K562 (cell line): Measurements from ENCODE around the gene NUFIP2. TPM values are rescaled to one million over a fixed set of nuclear protein-coding genes. Genes with fewer than 3 reads are reported as not detected.
A peak's percentile ranks its signal among the peaks of the same experiment; 100 is the strongest.

Experiments
- ATAC-seq: fragments of 200-7000 bp; cut with Tn5 transposase; 3 replicates; pipeline ENCODE4 v1.9.1; 2020; ENCODE audit warnings: moderate library complexity
- BruUV-seq: library from RNA; stranded (reverse); fragments of 400-500 nt; replicated peaks from 2 replicates; lab custom pipeline; 2021; lab: Mats Ljungman, UMichigan
- CTCF ChIA-PET: fragments of 300-600 bp; formaldehyde crosslinking; extraction: SDS; loops from one replicate; lab custom pipeline; 2021; ENCODE audit warnings: low intra/inter-chr PET ratio; lab: Yijun Ruan, JAX
- POLR2A ChIA-PET: fragments of 300-600, 350-650 bp; sonication (Branson Sonifier 250); formaldehyde crosslinking; extraction: SDS; loops from one replicate; lab custom pipeline; 2021; ENCODE audit warnings: antibody characterized with exemption, inconsistent platforms; lab: Yijun Ruan, JAX
- DNase-seq, 4 experiments: peaks; one replicate each; pipeline versions ENCODE4 v3.0.0 to v3.0.0-alpha.2; 2011 to 2018; ENCODE audit warnings: low spot score in 3 of 4, mixed read lengths in 3 of 4; ENCODE audit errors: extremely low read depth in 1 of 4
- FAIRE-seq: peaks from 2 replicates; lab custom pipeline; 2011; peaks lifted over from hg19 to GRCh38; lab: Jason Lieb, UNC
- H2AFZ ChIP-seq: 2 replicates; pipeline ENCODE4 v1.6.0; 2011; ENCODE audit warnings: low read depth, low read length, control low read depth, inconsistent platforms
- H3K27ac ChIP-seq: fragments of 200-600 bp; 3 replicates; pipeline ENCODE4 v1.8.0; 2011; ENCODE audit warnings: low read depth, mild to moderate bottlenecking, control low read depth, inconsistent platforms, low read length, moderate library complexity, mixed read lengths; ENCODE audit errors: extremely low read depth
- H3K27me3 ChIP-seq, 2 experiments: fragments of 300-600 bp in 1 of 2; 2 replicates in 1 of 2; 3 replicates in 1 of 2; pipeline versions ENCODE4 v1.6.0 to v1.8.0; 2011; ENCODE audit warnings: inconsistent platforms in 2 of 2, low read length in 2 of 2, mild to moderate bottlenecking in 1 of 2, mixed read lengths in 1 of 2, moderate library complexity in 1 of 2; ENCODE audit not compliant: control insufficient read depth in 2 of 2, insufficient read depth in 2 of 2
- H3K36me3 ChIP-seq: fragments of 300-600 bp; 3 replicates; pipeline ENCODE4 v1.8.0; 2011; ENCODE audit warnings: mild to moderate bottlenecking, low read length, inconsistent platforms; ENCODE audit not compliant: control insufficient read depth, insufficient read depth
- H3K4me1 ChIP-seq, 2 experiments: fragments of 200-600 bp in 1 of 2; replicated peaks in 1 of 2; 2 replicates in 1 of 2; 3 replicates in 1 of 2; pipeline versions ENCODE4 v1.5.1 to v1.8.0; 2011; ENCODE audit warnings: inconsistent platforms in 2 of 2, low read length in 2 of 2, mild to moderate bottlenecking in 1 of 2, mixed read lengths in 1 of 2, moderate library complexity in 1 of 2; ENCODE audit not compliant: control insufficient read depth in 2 of 2, insufficient read depth in 2 of 2
- H3K4me2 ChIP-seq: 2 replicates; pipeline ENCODE4 v1.6.1; 2011; ENCODE audit warnings: low read length, control low read depth, inconsistent platforms, mixed read lengths; ENCODE audit not compliant: insufficient read depth
- H3K4me3 ChIP-seq: fragments of 200-600 bp; sonication (generic), shearing (Covaris generic); 2 replicates; pipeline ENCODE4 v1.5.1; 2016; ENCODE audit warnings: control low read depth, inconsistent platforms
- H3K79me2 ChIP-seq: fragments of 200-600 bp; 3 replicates; pipeline ENCODE4 v1.8.0; 2011; ENCODE audit warnings: low read length, inconsistent platforms; ENCODE audit not compliant: control insufficient read depth, insufficient read depth
- H3K9ac ChIP-seq, 2 experiments: 2 replicates each; pipeline versions ENCODE4 v1.6.0 to v1.6.1; 2011; ENCODE audit warnings: low read depth in 2 of 2, low read length in 2 of 2, control low read depth in 1 of 2, inconsistent platforms in 1 of 2, mild to moderate bottlenecking in 1 of 2, mixed read lengths in 1 of 2; ENCODE audit not compliant: insufficient read depth in 1 of 2
- H3K9me1 ChIP-seq: one replicate; pipeline ENCODE4 v1.6.0; 2011; ENCODE audit warnings: inconsistent platforms, mild to moderate bottlenecking, low read length, moderate library complexity; ENCODE audit not compliant: control insufficient read depth, insufficient read depth
- H3K9me3 ChIP-seq: replicated peaks from 2 replicates; pipeline ENCODE4 v1.5.1; 2011; ENCODE audit warnings: low read depth, low read length, inconsistent platforms; ENCODE audit not compliant: control insufficient read depth, insufficient read depth
- H4K20me1 ChIP-seq: replicated peaks from 2 replicates; pipeline ENCODE4 v1.6.1; 2011; ENCODE audit warnings: low read length, inconsistent platforms, mixed read lengths; ENCODE audit not compliant: control insufficient read depth, insufficient read depth
- ADNP ChIP-seq: fragments of 200-800 bp; sonication (Bioruptor generic); IDR thresholded peaks from 2 replicates; pipeline ENCODE4 v1.6.1; 2016; ENCODE audit warnings: missing genetic modification characterization, missing compliant biosample characterization
- ASH1L ChIP-seq: fragments of 450-650 bp; IDR thresholded peaks from 2 replicates; pipeline ENCODE4 v1.6.1; 2018; ENCODE audit warnings: borderline replicate concordance, mild to moderate bottlenecking, low read depth; ENCODE audit not compliant: partially characterized antibody
- BCOR ChIP-seq: fragments of 450-650 bp; IDR thresholded peaks from 2 replicates; pipeline ENCODE4 v1.6.1; 2016
- CHD4 ChIP-seq: fragments of 200-600 bp; sonication (generic); IDR thresholded peaks from 3 replicates; pipeline ENCODE4 v1.6.1; 2012; ENCODE audit warnings: low read depth, mild to moderate bottlenecking, mixed read lengths, low read length, inconsistent platforms; ENCODE audit not compliant: insufficient read depth, insufficient replicate concordance, poor library complexity, severe bottlenecking
- DIDO1 ChIP-seq: fragments of 450-650 bp; IDR thresholded peaks from 2 replicates; pipeline ENCODE4 v1.6.1; 2016; ENCODE audit warnings: low read depth, missing biosample characterization, missing genetic modification characterization
- KDM1A ChIP-seq, 2 experiments: fragments of 450-650 bp; IDR thresholded peaks; 2 replicates each; pipeline ENCODE4 v1.6.1; 2016; ENCODE audit warnings: mild to moderate bottlenecking in 2 of 2
- NKRF ChIP-seq: fragments of 450-650 bp; IDR thresholded peaks from 2 replicates; pipeline ENCODE4 v1.6.1; 2016; ENCODE audit warnings: borderline replicate concordance
- PHF20 ChIP-seq: fragments of 450-650 bp; IDR thresholded peaks from 2 replicates; pipeline ENCODE4 v1.6.1; 2018; ENCODE audit not compliant: partially characterized antibody
- RBM25 ChIP-seq: fragments of 200-400 bp; formaldehyde crosslinking; IDR thresholded peaks from 2 replicates; pipeline ENCODE4 v1.6.1; 2018; ENCODE audit warnings: low read length, low read depth, moderate library complexity; ENCODE audit not compliant: severe bottlenecking
- RCOR1 ChIP-seq, 2 experiments: IDR thresholded peaks; 2 replicates each; pipeline ENCODE4 v1.6.1; 2012; ENCODE audit warnings: low read depth in 2 of 2, low read length in 2 of 2, borderline replicate concordance in 1 of 2, improper control_type of control experiment in 1 of 2
- SMARCA5 ChIP-seq: fragments of 450-650 bp; IDR thresholded peaks from 2 replicates; pipeline ENCODE4 v1.6.1; 2016
- SRSF7 ChIP-seq: fragments of 200-400 bp; formaldehyde crosslinking; optimal IDR thresholded peaks from 2 replicates; pipeline ENCODE3; 2017; ENCODE audit warnings: mild to moderate bottlenecking, low read depth, low read length
- U2AF1 ChIP-seq: fragments of 200-400 bp; formaldehyde crosslinking; optimal IDR thresholded peaks from 2 replicates; pipeline ENCODE3; 2017; ENCODE audit warnings: mild to moderate bottlenecking, low read depth, low read length, moderate library complexity
- ZNF24 ChIP-seq: fragments of 450-650 bp; IDR thresholded peaks from 2 replicates; pipeline ENCODE4 v1.6.1; 2016
- ZNF584 ChIP-seq: fragments of 200-800 bp; sonication (Bioruptor generic); IDR thresholded peaks from 2 replicates; pipeline ENCODE4 v1.6.1; 2016; ENCODE audit warnings: low read depth, mild to moderate bottlenecking, missing genetic modification characterization, missing compliant biosample characterization
- WGBS: fragments of 100-300 bp; shearing (Covaris generic); methylation state at CpG from one replicate; pipeline ENCODE4 v1.1.6; 2016; ENCODE audit warnings: low coverage, mixed read lengths; ENCODE audit not compliant: insufficient coverage; ENCODE audit errors: missing lambda C conversion rate; 5-methylcytosine and 5-hydroxymethylcytosine counted together
- in situ Hi-C: fragments of 300-500 bp; cut with MboI; formaldehyde crosslinking; loops from 4 replicates; pipeline ENCODE4 v1.15.0; 2018; ENCODE audit warnings: inconsistent platforms, mixed read lengths
- intact Hi-C: fragments of 100-400 bp; cut with micrococcal nuclease; formaldehyde crosslinking; loops from 2 replicates; pipeline ENCODE4 v1.14.2; 2022
- polyA plus RNA-seq, 8 experiments: library from polyadenylated mRNA; depleted of rRNA in 4 of 8; stranded (reverse) in 5 of 8; unstranded in 3 of 8; fragments of >200 nt; fragmentation: Nextera tagmentation in 2 of 8; fragmentation: Illumina TruSeq in 1 of 8; extraction: Ambion mirVana in 2 of 8; extraction: Trizol in 1 of 8; gene quantifications; 2 replicates each; pipeline versions ENCODE4 v1.2.1 to v1.2.3, GENCODE V29; 2011 to 2014; ENCODE audit warnings: inconsistent platforms in 1 of 8, missing spikeins in 1 of 8
- total RNA-seq, 7 experiments: library from RNA; depleted of rRNA in 6 of 7; stranded (reverse); fragments of >200 nt in 6 of 7; fragmentation: Illumina TruSeq in 2 of 7; extraction: Trizol in 2 of 7; gene quantifications; 2 replicates each; pipeline versions ENCODE4 v1.2.1 to v1.2.3, GENCODE V29; 2011 to 2021; ENCODE audit warnings: low replicate concordance in 1 of 7

Gene NUFIP2
- total and polyA plus RNA-seq, 9 of the 15 experiments (the other 6 are each of a cell fraction or from before 2014, with no cell fraction given): 4.9 to 40.7 (median 18.5) TPM

- no TSS peak for BruUV-seq
- Histone ChIP-seq H3K79me2 (no peaks in the 10 kb centered on the region), H4K20me1 (no peaks in the 10 kb centered on the region), H3K27me3 (no peaks in the 10 kb centered on the region), H3K36me3 (no peaks in the 10 kb centered on the region), H3K4me3 (no peak overlapping the region), H3K9me3 (no peaks in the 10 kb centered on the region), H3K9me1 (no peaks in the 10 kb centered on the region), H3K27ac (no peak overlapping the region), H3K4me1 (peaks cover 3 to 7% of the 10 kb centered on the region in 2 experiments; a peak in 2 of 5 replicates), H2AFZ (no peak overlapping the region), H3K4me2 (no peak overlapping the region), H3K9ac (no peak overlapping the region)
- ATAC-seq (no peak), FAIRE-seq (no peak), DNase-seq (no peak)
- ChIA-PET CTCF (no interaction called here), POLR2A (interaction anchor here (0.6 to 1.3 kb wide), 2 partner anchors 13 to 50 kb away, joined by 3 to 4 read pairs; no protein-coding TSS in a partner anchor)
- 59% methylated on average over 6 of the region's 6 CpGs for WGBS
- intact Hi-C loops: loop anchor here (10.0 kb wide), 1 partner anchor 98 kb away; no protein-coding TSS in a partner anchor
- TF ChIP-seq ZNF24 (peak; percentile 87), SRSF7 (no peak)
- in situ Hi-C loops: no loop called here
These were observed 51.2 kb downstream of the NUFIP2 start for GRCh38 chr17:29242790-29243189.

- Histone ChIP-seq H3K9me1 (no peaks in the 10 kb centered on the region), H3K36me3 (no peaks in the 10 kb centered on the region), H3K4me1 (peaks cover 3 to 13% of the 10 kb centered on the region in 2 experiments; a peak in 2 of 5 replicates), H3K9me3 (no peaks in the 10 kb centered on the region), H3K27ac (no peak overlapping the region), H4K20me1 (no peaks in the 10 kb centered on the region), H3K4me3 (no peak overlapping the region), H3K27me3 (no peaks in the 10 kb centered on the region), H3K4me2 (no peak overlapping the region), H3K9ac (no peak overlapping the region), H2AFZ (no peak overlapping the region), H3K79me2 (no peaks in the 10 kb centered on the region)
- FAIRE-seq: no peak
- no peak for ATAC-seq
- in situ Hi-C loops: no loop called here
- POLR2A ChIA-PET: interaction anchor here (1.2 to 1.3 kb wide), 2 partner anchors 14 to 52 kb away, joined by 3 to 4 read pairs; partner anchors contain the start of gene NUFIP2
- no TSS peak for BruUV-seq
- intact Hi-C loops: loop anchor here (10.0 kb wide), 1 partner anchor 97 kb away; no protein-coding TSS in a partner anchor
- CTCF ChIA-PET: interaction anchor here (0.7 kb wide), 1 partner anchor 118 kb away, joined by 5 read pairs; no protein-coding TSS in a partner anchor
- DNase-seq: no peak
- 25% methylated on average over 1 of the region's 1 CpG for WGBS
- TF ChIP-seq RBM25 (peak; percentile 99), RCOR1 (IDR thresholded peaks at IDR 0.05; ENCODE audit: borderline replicate concordance in 1 of 2, low read depth in 2 of 2, low read length in 2 of 2) (peak in 1 of 2 experiments; percentile 69; a peak in 3 of 4 replicates), NKRF (no peak), U2AF1 (no peak), PHF20 (peak; percentile 39), ZNF24 (0 out of 2 replicates have a peak, but pooled peaks have one; percentile 7), BCOR (peak; percentile 95), DIDO1 (tag) (no peak), ZNF584 (CRISPR knock-in tag) (no peak), ADNP (tag) (peak; percentile 88), ASH1L (no peak), SMARCA5 (peak; percentile 83), CHD4 (peak; percentile 55), KDM1A (IDR thresholded peaks at IDR 0.05) (peak; percentile 71 to 80)
These were observed 51.9 kb downstream of the NUFIP2 start for GRCh38 chr17:29242051-29242450.
